ENCODE results near the gene CORO6. TPM values are rescaled to one million over a fixed set of nuclear protein-coding genes. Genes with fewer than 3 reads are reported as not detected.

CORO6 gene
- total and polyA plus RNA-seq, 3 donors from 2014 or later: 6.3 to 15.5 (median 11.7) TPM

- peak; percentile 96 for DNase-seq
- Histone ChIP-seq H3K9me3 (no peaks in the 10 kb centered on the region), H3K36me3 (ENCODE audit: low read depth, missing control alignments) (no peaks in the 10 kb centered on the region), H3K27ac (no peak overlapping the region), H3K27me3 (no peaks in the 10 kb centered on the region), H3K4me1 (peaks cover 39% of the 10 kb centered on the region), H3K4me3 (peak overlapping the region; percentile 31 to 47)
- no peak for TF ChIP-seq POLR2A (IDR thresholded peaks at IDR 0.05)
- TF ChIP-seq, protein P1, sequence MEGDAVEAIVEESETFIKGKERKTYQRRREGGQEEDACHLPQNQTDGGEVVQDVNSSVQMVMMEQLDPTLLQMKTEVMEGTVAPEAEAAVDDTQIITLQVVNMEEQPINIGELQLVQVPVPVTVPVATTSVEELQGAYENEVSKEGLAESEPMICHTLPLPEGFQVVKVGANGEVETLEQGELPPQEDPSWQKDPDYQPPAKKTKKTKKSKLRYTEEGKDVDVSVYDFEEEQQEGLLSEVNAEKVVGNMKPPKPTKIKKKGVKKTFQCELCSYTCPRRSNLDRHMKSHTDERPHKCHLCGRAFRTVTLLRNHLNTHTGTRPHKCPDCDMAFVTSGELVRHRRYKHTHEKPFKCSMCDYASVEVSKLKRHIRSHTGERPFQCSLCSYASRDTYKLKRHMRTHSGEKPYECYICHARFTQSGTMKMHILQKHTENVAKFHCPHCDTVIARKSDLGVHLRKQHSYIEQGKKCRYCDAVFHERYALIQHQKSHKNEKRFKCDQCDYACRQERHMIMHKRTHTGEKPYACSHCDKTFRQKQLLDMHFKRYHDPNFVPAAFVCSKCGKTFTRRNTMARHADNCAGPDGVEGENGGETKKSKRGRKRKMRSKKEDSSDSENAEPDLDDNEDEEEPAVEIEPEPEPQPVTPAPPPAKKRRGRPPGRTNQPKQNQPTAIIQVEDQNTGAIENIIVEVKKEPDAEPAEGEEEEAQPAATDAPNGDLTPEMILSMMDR (IDR thresholded peaks at IDR 0.05): peak; percentile 82 to 93 (median 92)
- intact Hi-C loops (cut with DNase I; ENCODE audit: low total_unique reads): no loop called here
- WGBS, 2 donors: 3 to 7% methylated on average over 5 to 17 of the region's 50 CpGs
Observed at GRCh38 chr17:29613352-29613837, 9.3 kb downstream of the CORO6 start.

DNA sequence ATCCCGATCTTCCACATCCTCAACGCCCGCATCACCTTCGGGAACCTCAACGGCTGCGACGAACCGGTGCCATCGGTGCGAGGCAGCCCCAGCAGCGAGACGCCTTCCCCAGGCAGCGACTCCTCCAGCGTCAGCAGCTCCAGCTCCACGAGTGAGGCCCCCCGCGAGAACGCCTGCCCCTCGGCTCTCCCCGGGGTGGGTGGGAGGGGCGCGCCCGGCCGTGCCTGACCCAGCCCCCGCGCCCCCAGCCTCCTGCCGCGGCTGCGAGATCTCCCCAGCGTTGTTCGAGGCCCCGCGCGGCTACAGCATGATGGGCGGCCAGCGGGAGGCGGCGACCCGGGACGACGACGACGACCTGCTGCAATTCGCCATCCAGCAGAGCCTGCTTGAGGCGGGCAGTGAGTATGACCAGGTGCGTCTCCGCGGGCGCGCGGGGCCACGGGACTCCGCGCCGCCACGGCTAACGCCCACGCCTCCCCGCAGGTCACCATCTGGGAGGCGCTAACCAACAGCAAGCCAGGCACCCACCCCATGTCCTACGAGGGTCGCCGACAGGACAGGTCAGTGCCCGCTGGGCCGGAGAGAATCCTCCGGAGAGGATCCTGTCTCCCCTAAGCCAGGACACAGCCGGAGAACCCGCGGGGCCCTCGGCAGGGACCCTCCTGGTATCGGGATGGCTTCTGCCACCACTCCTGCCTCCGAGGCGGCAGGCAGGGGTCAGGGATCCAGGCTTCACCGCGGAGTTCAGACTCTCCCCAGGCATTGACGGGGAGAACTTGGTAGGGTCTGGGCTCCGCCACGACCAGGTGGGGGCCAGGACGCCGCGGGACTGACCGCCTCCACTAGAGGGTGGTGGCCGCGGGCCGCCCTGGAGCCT, 10.1 kb downstream of the CORO6 start:
- Histone ChIP-seq H3K27me3 (no peaks in the 10 kb centered on the region), H3K4me3 (peak overlapping the region; percentile 31 to 47), H3K9me3 (no peaks in the 10 kb centered on the region), H3K36me3 (ENCODE audit: low read depth, missing control alignments) (no peaks in the 10 kb centered on the region), H3K4me1 (peaks cover 39% of the 10 kb centered on the region), H3K27ac (no peak overlapping the region)
- 43% methylated on average over 10 to 70 of the region's 85 CpGs for WGBS, 2 donors
- intact Hi-C loops (cut with DNase I; ENCODE audit: low total_unique reads): no loop called here
- DNase-seq: no peak
- TF ChIP-seq, protein P1 (IDR thresholded peaks at IDR 0.05): no peak
- no peak for TF ChIP-seq POLR2A (IDR thresholded peaks at IDR 0.05)

GRCh38 chr17:29612094-29612403, 10.7 kb downstream of the CORO6 start:
- Histone ChIP-seq H3K27me3 (no peaks in the 10 kb centered on the region), H3K27ac (no peak overlapping the region), H3K4me3 (no peak overlapping the region), H3K36me3 (ENCODE audit: low read depth, missing control alignments) (no peaks in the 10 kb centered on the region), H3K4me1 (peaks cover 36% of the 10 kb centered on the region), H3K9me3 (no peaks in the 10 kb centered on the region)
- TF ChIP-seq, protein P1 (IDR thresholded peaks at IDR 0.05): no peak
- WGBS, 2 donors: 65 to 75% methylated on average over 5 to 11 of the region's 12 CpGs
- intact Hi-C loops (cut with DNase I; ENCODE audit: low total_unique reads): no loop called here
- no peak for DNase-seq

DNA sequence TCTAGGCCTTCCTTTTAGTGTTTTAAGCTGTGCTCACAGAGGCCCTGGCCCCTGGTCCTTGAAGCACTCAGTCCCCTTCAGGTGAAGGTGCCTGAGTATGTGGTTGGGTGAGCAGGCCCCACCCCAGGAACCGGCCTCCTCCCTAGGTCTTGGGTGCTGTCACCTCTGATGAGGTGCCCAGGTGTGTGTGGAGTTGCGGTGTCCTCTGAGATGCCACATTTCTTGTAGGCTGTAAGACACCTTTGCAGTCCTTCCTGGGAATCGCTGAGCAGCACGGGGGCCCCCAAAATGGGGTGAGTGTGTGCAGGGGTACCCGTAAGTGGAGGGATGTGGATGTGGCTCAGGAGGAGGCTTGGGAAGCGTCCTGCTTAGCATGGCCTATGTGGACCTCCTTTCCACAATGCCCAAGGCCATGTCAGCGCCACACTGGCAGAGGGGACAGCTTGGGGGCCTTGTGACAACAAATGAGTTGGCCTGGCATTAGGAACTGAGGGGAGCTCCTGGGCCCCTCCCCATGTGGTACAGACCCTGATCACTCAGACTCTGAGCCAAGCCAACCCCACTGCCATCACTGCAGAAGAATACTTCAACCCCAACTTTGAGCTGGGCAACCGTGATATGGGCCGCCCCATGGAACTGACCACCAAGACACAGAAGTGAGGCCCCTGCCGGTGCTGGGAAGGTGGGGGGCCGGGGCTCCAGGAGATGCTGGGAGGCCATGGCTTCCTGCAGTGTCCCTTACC, 11.2 kb downstream of the CORO6 start:
- Histone ChIP-seq H3K9me3 (no peaks in the 10 kb centered on the region), H3K27ac (no peak overlapping the region), H3K4me3 (no peak overlapping the region), H3K36me3 (ENCODE audit: low read depth, missing control alignments) (no peaks in the 10 kb centered on the region), H3K27me3 (no peaks in the 10 kb centered on the region), H3K4me1 (peaks cover 30% of the 10 kb centered on the region)
- WGBS, 2 donors: 94 to 100% methylated on average over 6 to 11 of the region's 11 CpGs
- TF ChIP-seq, protein P1 (IDR thresholded peaks at IDR 0.05): no peak
- no peak for TF ChIP-seq POLR2A (IDR thresholded peaks at IDR 0.05)
- no peak for DNase-seq
- intact Hi-C loops (cut with DNase I; ENCODE audit: low total_unique reads): no loop called here
